Activated naive CD4-positive, alpha-beta T cell treated with anti-CD3 and anti-CD28 coated beads, Interleukin-2, amount 50 U/mL, for 16 hours (primary cell): ENCODE results near the gene ASS1.

ENCODE experiments used
- DNase-seq: peaks from one replicate; pipeline ENCODE4 v3.0.0-alpha.2; 2020

Gene ASS1

GRCh38 chr9:130477564-130477963 is 32.8 kb downstream of the ASS1 start:
- no peak for DNase-seq

GRCh38 chr9:130478152-130478551 is 33.4 kb downstream of the ASS1 start:
- no peak for DNase-seq

GRCh38 chr9:130478736-130479575 is 34.2 kb downstream of the ASS1 start:
- DNase-seq, result no peak

- DNase-seq, result no peak
These were observed 34.8 kb downstream of the ASS1 start for GRCh38 chr9:130479587-130479986.

GRCh38 chr9:130480673-130481072 is 35.9 kb downstream of the ASS1 start:
- DNase-seq, result no peak

- DNase-seq, result no peak
These were observed 37.7 kb downstream of the ASS1 start for GRCh38 chr9:130482463-130482862.

GRCh38 chr9:130483371-130483971 is 38.7 kb downstream of the ASS1 start:
- no peak for DNase-seq

- DNase-seq, result no peak
These were observed 39.8 kb downstream of the ASS1 start for GRCh38 chr9:130484362-130485072.

GRCh38 chr9:130486103-130486502 is 41.3 kb downstream of the ASS1 start:
- no peak for DNase-seq

GRCh38 chr9:130487500-130487899 is 42.7 kb downstream of the ASS1 start:
- no peak for DNase-seq

GRCh38 chr9:130488621-130489330 is 44.0 kb downstream of the ASS1 start:
- no peak for DNase-seq

GRCh38 chr9:130490981-130491380 is 46.2 kb downstream of the ASS1 start:
- no peak for DNase-seq

GRCh38 chr9:130491830-130492482 is 47.2 kb downstream of the ASS1 start:
- no peak for DNase-seq

GRCh38 chr9:130493021-130493420 is 48.3 kb downstream of the ASS1 start:
- DNase-seq, result no peak

GRCh38 chr9:130493476-130493875 is 48.7 kb downstream of the ASS1 start:
- no peak for DNase-seq

- DNase-seq, result no peak
These were observed 50.3 kb downstream of the ASS1 start for GRCh38 chr9:130495067-130495466.

- DNase-seq, result no peak
These were observed 52.4 kb downstream of the ASS1 start for GRCh38 chr9:130497139-130497538.

- no peak for DNase-seq
These were observed 53.6 kb downstream of the ASS1 start for GRCh38 chr9:130498298-130498917.

GRCh38 chr9:130498918-130499698 is 54.3 kb downstream of the ASS1 start:
- no peak for DNase-seq

GRCh38 chr9:130499804-130500263 is 55.1 kb downstream of the ASS1 start:
- no peak for DNase-seq
